HG03457 (cell line): ENCODE data around the gene SNTN.
"Not testable (repeated sequence)": the region's sequence is repeated elsewhere in the genome, so short reads cannot be mapped to it uniquely, and the experiment has no call there.

Source experiments
- ATAC-seq: cut with Tn5 transposase; IDR thresholded peaks from one replicate; pipeline ENCODE4 v1.9.1; 2021; ENCODE audit warnings: moderate number of reproducible peaks; ENCODE audit not compliant: unreplicated experiment

Gene SNTN

GRCh38 chr3:63652066-63652725, at the start of gene SNTN:
Gene SNTN (plus strand): TSS chr3:63652675. CDS start chr3:63652688, 13 bp downstream.
- ATAC-seq = no peak

DNA sequence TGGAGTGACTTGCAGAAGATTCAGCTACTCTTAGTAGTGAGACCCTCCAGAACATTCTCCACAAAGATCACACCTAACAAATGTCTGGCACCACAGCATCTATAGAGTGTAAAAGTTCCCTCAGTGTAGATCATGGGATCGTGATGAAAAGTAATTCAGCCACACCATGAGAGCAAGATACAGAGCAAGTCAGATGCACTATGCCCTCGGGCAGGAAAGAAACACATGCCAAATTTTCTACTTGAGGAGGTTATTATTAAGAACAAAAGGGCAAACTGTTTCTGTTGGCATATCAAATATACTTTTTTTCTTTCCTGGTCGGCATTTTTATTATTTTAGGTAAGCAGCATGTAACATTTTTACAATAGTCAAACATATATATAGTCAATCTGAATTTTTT, 44.8 kb upstream of the SNTN start:
- no peak for ATAC-seq

DNA sequence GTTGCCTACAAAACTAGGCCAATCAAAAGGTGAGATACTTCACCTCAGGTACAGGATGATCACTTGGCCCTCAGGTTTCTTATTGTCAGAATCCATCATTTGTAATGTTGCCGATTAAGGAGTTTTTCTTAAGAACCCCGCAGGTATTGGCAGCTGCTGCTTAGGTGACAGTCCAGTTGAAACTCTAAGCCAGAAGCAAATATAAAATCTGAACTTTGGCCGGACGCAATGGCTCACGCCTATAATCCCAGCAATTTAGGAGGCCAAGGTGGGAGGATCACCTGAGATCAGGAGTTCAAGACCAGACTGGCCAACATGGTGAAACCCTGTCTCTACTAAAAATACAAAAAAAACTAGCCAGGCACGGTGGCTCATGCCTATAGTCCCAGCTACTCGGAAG, 43.1 kb upstream of the SNTN start:
- no peak for ATAC-seq

DNA sequence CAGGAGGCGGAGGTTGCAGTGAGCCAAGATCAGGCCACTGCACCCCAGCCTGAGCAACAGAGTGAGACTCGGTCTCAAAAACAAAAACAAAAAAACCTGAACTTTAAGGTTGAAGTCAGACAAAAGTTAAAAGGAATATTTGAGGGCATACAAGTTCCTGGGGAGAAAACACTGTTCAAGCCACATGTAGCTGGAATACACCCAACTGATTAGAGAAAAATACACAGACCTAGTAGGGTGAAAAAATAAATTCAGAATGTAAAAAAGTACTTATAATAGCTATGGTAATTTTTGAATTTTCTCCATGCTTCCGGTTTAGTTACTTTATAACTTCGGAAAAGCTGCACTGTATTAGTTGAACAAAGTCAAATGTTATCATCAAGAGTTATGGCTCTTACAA, 42.6 kb upstream of the SNTN start:
- no peak for ATAC-seq

GRCh38 chr3:63611382-63611781, 41.1 kb upstream of the SNTN start:
- ATAC-seq = no peak

DNA sequence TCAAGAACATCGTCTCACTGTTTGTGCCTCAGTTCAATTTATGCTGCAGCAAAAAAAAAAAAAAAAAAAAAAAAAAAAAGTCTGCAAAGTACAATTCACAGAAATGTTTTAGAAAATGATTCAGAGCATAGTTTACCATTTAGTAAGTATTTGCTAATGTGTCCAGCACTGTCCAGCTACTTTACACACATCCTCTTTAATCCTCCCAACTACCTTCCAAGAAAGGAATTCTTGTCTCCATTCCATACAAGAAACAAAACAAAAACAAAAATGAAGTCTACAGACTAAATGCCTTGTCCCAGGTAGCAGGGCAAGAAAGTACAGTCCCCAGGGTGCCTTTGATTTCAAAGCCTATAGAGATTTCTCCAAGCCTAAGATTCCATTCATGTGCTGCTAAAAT, 38.9 kb upstream of the SNTN start:
- ATAC-seq = no peak

GRCh38 chr3:63617391-63617790, 35.1 kb upstream of the SNTN start:
- ATAC-seq = no peak

DNA sequence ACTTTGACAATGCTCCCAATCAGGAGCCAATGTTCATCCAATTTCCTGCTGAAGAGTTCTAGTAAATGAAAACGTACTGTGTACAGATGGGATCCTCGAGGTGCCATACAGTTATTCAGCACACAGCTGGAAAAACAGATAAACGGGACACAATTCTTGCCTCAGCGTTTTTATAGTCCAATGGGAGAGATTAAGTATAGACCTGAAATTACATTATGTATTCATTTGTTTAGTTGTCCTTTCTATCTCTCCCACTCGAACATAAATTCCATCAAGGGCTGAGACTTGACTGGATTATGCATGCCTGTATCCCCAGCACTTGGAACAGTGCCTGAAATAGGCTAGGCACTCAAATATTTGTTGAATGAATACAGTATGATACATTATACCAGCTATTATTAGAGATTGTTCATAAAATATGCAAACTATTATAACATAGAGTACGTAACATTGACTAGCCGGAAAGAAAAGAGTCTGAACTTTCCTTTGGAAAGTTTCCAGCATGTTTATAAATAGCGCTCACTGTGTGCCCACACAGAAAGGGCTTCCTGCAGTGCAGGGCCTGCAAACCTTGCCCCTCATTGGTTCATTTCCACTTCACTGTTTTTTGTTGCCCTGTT, 27.4 kb upstream of the SNTN start:
- no peak for ATAC-seq

DNA sequence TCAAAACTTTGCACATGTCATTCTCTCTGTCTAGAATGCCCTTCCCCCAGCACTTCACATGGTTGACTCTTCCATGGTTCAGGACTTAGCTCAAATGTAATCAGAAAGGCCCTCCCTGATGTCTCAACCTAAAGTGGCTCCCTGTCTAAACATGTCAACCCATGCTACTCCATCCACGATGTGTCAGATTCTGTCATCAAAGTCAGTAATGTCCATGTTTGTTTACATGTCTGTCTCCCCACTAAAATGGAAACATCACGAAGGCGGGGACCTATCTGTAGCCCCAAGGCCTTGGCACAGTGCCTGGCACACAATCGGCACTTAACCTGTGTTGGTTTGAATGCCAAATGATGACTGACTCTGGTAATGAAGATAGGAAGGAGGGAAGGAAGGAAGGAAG, 20.8 kb upstream of the SNTN start:
- no peak for ATAC-seq

DNA sequence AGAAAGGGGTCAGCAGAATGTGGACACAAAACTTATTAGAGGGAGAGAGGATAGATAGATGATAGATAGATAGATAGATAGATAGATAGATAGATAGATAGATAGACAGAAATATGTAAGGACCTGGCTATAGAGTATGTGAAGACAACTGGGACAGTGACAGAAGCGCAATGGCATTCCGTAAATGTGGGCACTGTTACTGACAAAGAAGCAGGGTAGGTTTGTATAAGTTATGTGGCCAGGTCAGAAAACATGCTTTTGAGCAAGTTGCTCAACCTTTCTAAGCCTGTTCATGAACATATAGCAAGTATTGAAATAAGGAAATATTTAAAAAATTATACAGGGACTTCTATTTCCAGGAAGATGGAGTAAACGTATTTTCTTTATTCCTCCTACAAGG, 17.3 kb upstream of the SNTN start:
- no peak for ATAC-seq

DNA sequence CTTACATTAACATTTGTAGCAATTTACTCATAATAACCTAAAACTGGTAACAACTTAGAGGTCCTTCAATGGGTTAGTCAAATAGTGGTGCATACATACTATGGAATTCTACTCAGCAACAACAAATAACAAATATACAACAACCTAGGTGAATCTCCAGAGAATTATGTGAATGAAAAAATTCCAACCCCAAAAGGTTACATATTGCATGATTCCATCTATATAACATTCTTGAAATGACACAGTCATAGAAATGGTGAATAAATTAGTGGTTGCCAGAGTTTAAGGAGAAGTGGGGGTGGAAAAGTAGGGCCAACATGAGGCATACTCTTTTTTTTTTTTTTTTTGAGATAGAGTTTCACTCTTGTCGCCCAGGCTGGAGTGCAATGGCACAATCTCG, 12.7 kb upstream of the SNTN start:
- no peak for ATAC-seq

DNA sequence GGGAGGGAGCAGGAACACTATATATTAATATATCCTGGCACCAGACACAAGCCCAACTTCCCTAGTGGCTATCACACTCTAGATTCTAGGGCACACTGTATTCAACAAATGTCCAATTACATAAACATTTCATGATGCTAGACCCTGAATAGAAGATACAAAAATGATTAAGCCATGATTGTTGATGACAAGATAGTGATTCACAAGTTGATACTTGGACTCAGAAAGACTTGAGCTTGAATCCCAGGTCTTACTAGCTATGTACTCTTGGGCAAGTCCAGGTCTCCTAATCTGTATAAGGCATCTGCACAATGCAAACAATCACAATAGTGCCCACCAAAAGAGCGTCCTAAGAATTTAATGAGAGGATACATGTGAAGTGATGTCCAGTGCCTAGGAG, 10.0 kb upstream of the SNTN start:
- ATAC-seq = no peak

- ATAC-seq = no peak
Observed at GRCh38 chr3:63644212-63644797, 8.2 kb upstream of the SNTN start.

DNA sequence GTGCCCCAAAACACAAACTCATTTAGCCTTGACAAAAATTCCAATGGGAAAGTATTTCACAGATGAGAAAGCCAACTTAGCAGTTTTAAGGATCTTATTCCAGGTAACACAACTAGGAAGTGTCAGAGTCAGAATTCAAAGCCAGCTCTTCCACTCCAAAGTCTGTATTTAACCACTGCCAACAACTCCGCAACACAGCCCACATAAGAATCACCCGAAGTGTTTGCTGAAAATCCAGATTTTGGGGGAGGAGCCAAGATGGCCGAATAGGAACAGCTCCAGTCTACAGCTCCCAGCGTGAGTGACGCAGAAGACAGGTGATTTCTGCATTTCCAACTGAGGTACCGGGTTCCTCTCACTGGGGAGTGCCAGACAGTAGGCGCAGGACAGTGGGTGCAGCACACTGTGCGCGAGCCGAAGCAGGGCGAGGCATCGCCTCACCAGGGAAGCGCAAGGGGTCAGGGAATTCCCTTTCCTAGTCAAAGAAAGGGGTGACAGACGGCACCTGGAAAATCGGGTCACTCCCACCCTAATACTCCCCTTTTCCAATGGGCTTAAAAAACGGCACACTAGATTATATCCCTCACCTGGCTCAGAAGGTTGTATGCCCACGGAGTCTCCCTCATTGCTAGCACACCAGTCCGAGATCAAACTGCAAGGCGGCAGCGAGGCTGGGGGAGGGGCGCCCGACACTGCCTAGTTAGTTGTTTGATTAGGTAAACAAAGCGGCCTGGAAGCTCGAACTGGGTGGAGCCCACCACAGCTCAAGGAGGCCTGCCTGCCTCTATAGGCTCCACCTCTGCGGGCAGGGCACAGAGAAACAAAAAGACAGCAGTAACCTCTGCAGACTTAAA, 7.3 kb upstream of the SNTN start:
- ATAC-seq = not testable (repeated sequence)

- ATAC-seq = no peak
Observed at GRCh38 chr3:63654211-63654610, 1.7 kb downstream of the SNTN start.

GRCh38 chr3:63654931-63655330, 2.5 kb downstream of the SNTN start:
- ATAC-seq = no peak

DNA sequence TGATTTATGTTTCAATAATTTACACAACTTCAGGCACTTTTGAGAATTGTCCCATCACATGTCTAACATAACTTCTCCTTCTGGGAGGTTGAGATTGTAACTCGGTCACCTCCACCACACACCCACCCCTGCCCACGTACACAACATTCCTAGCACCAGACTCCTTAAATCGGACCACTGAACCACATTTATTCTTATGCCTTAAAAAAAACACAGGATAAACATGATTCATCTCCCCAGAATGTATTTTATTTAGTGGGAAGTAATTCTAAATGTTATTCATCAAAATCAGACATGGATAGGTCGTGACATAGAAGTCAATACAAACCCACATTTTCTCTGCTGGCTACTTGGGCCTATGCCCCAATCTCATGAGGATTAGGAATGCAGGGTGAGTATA, 3.0 kb downstream of the SNTN start:
- ATAC-seq = no peak

- ATAC-seq = no peak
Observed at GRCh38 chr3:63656786-63657185, 4.3 kb downstream of the SNTN start.

DNA sequence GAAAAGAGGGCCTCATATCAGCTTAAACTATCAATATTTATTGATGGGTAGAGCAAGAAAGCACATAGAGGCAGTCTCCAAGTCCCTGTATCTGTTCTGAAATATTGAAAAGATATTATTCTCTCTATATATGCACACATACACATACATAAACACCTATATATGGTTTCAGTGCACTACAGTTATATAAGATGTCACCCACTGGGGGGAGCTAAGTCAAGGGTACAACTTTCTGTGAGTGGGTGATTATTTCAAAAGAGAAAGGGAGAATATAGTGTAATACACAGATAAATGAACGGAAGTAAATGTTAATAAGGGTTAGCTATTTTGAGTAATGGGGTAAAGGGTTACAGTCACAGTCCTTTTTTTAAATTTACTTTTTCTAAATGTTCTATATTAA, 8.8 kb downstream of the SNTN start:
- ATAC-seq = no peak

GRCh38 chr3:63662011-63662410, 9.5 kb downstream of the SNTN start:
- no peak for ATAC-seq

DNA sequence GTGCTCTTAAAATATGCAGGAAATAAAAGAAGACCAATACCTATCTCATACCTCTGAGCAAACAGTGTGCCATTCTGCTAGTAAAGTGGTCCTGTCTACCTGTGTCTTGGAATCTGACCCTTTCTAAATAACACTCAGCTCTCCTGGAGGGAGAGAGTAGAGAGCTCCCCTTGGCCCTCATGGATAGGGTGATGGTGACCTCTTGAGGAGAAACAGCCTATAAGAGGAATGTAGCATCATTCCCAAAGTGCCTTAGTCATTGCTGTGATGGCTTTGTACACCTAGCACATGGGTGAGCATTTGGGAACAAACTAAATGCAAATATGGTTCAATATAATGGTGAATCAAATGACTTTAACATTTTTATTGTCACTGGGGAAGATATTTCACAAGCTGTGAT, 10.0 kb downstream of the SNTN start:
- ATAC-seq = no peak

- ATAC-seq = no peak
Observed at GRCh38 chr3:63670544-63670943, 18.1 kb downstream of the SNTN start.
